Frontal cortex (tissue), 4 donors: Measurements from ENCODE around the gene SNRPD2. TPM values are rescaled to one million over a fixed set of nuclear protein-coding genes. Genes with fewer than 3 reads are reported as not detected.

Source experiments
- DNase-seq, 2 donors: peaks; one replicate each; pipeline ENCODE4 v3.0.0; 2012; ENCODE audit warnings: low spot score in 2 of 2
- FAIRE-seq: peaks from 2 replicates; lab custom pipeline; 2012; peaks lifted over from hg19 to GRCh38; lab: Jason Lieb, UNC
- total RNA-seq: library from RNA; depleted of rRNA; stranded (reverse); fragments of >200 nt; gene quantifications from one replicate; pipeline ENCODE4 v1.2.3, GENCODE V29; 2014
- donor health status: control.
- donor health status: control.
- donor health status: control.

The SNRPD2 gene
- total RNA-seq, 1 donor from 2014 or later = 157 TPM

DNA sequence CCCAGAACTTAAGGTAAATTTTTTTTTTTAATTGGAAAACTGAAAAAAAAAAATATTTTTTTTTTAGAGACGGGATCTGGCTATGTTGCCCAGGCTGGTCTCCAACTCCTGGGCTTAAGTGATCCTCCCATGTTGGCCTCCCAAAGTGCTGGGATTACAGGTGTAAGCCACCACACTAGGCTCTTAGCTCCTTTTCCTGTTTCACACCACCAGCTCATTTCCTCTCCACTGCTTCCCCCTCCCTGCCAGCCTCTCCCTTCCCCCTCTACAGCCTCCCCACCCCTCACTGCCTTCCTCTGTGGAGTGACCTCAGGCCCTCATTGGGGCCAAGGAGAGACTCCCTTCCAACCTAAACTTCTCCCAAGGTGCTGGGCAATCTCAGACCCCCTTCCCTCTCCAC, 28.0 kb downstream of the SNRPD2 start:
- FAIRE-seq (no peak), DNase-seq (no peak)

GRCh38 chr19:45660636-45661035, 31.1 kb downstream of the SNRPD2 start:
- FAIRE-seq (no peak), DNase-seq (no peak)

- FAIRE-seq = no peak
- DNase-seq = no peak
Observed at GRCh38 chr19:45659096-45659729, 32.5 kb downstream of the SNRPD2 start.

- DNase-seq = no peak
- FAIRE-seq = no peak
Observed at GRCh38 chr19:45657520-45658167, 34.1 kb downstream of the SNRPD2 start.

DNA sequence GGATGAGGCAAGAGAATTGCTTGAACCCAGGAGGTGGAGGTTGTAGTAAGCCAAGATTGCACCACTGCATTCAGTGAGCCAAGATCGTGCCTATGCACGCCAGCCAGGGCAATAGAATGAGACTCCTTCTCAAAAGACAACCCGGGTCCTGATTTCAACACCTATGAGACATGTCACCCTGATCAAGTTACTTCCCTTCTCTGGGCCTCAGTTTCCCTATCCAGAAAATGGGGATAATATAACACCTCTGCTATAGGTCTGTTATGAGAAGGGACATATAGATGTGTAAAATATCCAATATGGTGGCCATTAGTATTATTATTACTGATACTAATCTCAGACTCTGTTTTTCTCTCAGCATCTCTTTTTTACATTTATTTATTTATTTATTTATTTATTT, 36.7 kb downstream of the SNRPD2 start:
- DNase-seq (no peak), FAIRE-seq (no peak)

GRCh38 chr19:45653634-45654033, 38.1 kb downstream of the SNRPD2 start:
- FAIRE-seq = no peak
- no peak for DNase-seq

- no peak for DNase-seq
- FAIRE-seq = no peak
Observed at GRCh38 chr19:45650722-45651121, 41.0 kb downstream of the SNRPD2 start.

DNA sequence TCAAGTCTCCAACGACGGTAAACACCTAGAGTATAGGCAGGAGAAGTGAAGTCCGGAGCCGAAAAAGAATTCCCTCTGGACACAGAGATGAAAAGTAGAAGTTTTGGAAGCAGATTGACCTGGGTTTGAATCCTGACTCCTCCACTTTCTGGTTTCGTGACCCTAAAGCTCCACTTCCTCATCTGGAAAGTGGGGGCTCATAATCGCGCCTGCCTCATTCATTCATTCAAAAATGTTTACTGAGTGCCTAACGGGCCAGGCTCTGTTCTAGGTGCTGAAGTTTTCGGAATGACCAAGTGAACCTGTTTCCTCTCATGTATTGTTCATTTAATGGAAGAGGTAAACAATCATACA, 45.4 kb downstream of the SNRPD2 start:
- no peak for FAIRE-seq
- DNase-seq = no peak

GRCh38 chr19:45645631-45646344, 46.0 kb downstream of the SNRPD2 start:
- no peak for FAIRE-seq
- peak; percentile 95 to 97 for DNase-seq

GRCh38 chr19:45645068-45645630, 46.6 kb downstream of the SNRPD2 start:
- DNase-seq = no peak
- FAIRE-seq = no peak

GRCh38 chr19:45643927-45644771, 47.6 kb downstream of the SNRPD2 start:
- no peak for FAIRE-seq
- DNase-seq = peak in 1 of 2 donors; percentile 63

DNA sequence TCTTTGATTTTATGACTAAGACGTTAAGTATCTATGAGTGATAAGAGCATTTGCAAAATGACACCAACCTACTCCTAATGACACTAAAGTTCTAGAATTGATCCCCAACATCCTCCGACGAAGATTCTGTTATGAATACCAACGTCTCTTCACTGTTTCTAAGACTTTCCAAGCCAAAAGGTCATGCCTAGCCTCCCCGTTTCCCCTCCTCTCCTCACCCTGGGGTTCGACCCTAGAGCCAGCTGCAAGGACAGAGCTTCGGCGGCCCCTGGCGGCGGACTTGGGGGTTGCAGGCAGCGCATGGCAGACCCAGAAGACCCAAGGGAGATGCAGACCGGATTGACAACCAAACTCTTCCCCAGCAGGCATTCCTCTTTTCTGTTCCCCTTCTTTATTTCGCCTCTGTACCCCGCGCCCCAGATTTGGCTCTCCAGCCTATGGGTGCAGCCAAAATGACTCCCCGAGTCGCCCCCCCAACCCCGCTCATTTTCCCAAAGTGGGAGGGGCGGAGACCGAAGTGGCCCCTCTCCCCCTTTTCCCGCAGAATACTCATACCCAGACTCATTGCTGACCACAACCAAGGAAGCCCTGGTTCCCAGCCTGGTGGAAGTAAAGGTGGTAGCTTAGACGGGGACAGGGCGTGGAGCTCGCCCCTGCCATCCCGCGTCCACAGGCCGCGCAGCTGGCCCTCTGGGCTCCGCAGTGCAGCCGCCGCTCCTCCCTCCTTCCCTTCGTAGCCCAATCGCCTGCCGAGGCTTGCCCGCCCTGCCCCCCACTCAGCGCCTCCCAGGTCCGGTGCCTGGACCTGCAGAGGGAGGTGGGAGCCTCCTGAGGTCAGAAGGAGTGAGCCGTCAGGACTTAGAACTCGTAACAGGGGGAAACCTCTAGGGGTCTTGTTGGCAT, 48.5 kb downstream of the SNRPD2 start:
- FAIRE-seq (no peak), DNase-seq (peak; percentile 87 to 91)

- peak; percentile 45 to 49 for DNase-seq
- no peak for FAIRE-seq
Observed at GRCh38 chr19:45641274-45642105, 50.3 kb downstream of the SNRPD2 start.

DNA sequence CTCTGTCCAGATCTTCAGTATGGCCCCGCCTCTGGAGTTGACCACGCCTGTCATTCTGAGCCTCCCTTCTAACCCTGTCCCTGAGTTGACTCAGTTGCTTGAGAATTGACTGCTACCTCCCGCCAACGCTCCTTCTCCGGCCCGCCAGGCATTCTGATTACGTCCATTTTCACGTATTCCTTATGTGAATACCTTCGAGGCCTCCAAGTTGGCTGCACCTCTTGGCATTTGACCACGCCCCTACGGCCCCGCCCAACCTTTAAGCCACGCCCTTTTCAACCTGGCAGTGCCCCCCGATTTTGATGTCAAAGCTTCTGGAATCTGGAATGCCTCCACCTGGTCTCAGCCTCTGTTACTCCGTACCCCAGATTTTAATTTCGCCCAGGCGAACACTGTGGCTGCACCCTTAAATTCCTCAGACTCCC, 50.9 kb downstream of the SNRPD2 start:
- DNase-seq = no peak
- no peak for FAIRE-seq

- no peak for FAIRE-seq
Observed at GRCh38 chr19:45638930-45639729, 52.6 kb downstream of the SNRPD2 start, which contains the start of gene EML2. Gene EML2, minus strand, starts transcription at chr19:45639397. Its CDS starts 21 bp downstream, at chr19:45639376.

GRCh38 chr19:45637890-45638667, 53.7 kb downstream of the SNRPD2 start:
- no peak for DNase-seq
- no peak for FAIRE-seq

More at GRCh38 chr19:45638930-45639729, 52.6 kb downstream of the SNRPD2 start, which contains the start of gene EML2:
- DNase-seq = peak in 1 of 2 donors; percentile 45
